GM11168 (cell line): Measurements from ENCODE around the gene SH3BP2.

Source experiments
- in situ Hi-C: fragments of 300-500 bp; cut with MboI; formaldehyde crosslinking; loops from one replicate; pipeline ENCODE4 v1.12.0; 2022; ENCODE audit warnings: low sequenced_read_pairs; ENCODE audit not compliant: unreplicated experiment

Gene SH3BP2

DNA sequence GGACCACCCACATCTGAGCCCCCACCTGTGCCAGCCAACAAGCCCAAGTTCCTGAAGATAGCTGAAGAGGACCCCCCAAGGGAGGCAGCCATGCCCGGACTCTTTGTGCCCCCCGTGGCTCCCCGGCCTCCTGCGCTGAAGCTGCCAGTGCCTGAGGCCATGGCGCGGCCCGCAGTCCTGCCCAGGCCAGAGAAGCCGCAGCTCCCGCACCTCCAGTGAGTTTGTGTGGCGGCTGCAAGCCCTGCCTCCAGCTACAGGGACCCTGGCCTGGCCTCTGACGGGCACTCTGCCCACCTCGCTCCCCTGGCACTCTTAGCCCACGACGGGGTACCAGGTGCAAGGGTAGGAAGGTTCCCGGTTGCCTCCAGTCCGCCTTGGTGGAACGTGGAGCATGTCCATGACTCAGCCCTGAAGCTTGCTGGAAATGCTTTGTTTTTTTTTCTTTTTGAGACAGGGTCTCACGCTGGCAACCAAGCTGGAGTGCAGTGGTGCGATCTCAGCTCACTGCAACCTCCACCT is 37.1 kb downstream of the SH3BP2 start:
- in situ Hi-C loops, result no loop called here

DNA sequence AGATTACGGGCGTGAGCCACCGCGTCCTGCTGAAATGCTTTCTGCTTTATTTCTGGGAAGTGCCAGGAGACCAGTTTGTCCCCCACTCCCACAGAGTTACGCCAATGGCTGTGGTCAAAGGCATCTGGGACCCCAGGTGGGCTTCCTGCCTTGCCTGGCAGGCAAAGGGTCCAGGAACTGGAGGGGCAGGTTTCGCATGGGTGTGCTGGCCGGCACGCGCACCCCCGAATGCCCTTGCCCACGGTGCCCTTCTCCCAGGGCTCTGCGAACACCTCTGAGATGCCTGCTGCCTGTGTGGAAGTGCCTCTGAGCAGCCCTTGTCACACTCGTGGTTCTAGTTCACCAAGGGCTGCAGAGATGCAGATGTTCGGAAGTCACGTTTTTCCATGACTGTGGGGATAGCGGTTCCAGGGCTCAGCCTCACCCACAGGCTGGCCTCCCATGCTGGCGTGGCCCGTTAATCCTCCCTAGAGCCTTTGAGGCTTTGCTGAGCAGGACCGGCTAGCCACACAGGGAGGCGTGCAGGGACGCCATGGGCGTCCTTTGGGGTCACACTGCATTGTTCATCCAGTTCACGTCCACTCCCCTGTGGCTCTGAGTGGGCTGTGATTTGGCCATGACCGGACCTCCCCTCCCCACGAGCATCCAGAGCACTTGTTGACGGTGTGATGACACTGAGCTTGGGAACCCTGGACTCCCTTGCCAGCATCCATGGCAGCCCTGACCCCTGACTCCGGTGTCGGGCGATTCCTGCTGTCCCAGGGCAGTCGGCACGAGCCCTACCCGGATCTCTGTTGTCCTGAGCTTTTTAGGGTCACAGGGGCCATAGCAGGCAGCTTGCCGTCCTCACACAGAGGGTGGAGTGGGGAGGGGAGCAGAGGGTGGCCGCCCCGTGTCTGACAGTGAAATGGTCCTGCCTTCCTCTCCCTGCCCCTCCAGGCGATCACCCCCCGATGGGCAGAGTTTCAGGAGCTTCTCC is 38.0 kb downstream of the SH3BP2 start:
- in situ Hi-C loops, result no loop called here

DNA sequence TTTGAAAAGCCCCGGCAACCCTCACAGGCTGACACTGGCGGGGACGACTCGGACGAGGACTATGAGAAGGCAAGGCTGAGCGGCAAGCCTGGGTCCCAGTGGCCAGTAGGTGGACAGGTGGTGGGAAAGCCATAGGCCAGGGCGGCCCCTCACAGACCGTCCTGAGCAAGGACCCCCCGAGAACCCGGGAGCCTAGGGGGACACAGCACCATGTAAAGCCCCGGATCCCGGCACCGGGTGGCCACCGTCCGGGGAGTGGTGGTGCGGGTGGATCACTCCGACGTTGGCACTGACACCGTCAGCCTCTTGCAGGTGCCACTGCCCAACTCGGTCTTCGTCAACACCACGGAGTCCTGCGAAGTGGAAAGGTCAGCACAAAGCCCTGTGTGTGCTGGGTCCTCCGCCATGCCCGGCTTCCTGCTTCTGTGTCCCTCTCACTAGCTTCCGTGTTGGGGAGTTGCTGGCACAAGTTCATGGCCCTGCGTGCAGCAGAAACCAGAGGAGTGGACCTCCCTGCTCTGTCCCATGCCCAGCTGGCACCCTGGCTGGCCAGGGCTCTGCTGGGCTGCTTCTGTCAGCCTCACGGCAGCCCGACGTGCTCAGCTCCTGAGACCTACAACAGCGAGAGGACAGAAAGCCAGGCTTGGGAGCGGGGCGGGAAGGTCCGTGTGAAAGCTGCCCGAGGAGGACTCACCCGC is 38.9 kb downstream of the SH3BP2 start:
- in situ Hi-C loops, result no loop called here

DNA sequence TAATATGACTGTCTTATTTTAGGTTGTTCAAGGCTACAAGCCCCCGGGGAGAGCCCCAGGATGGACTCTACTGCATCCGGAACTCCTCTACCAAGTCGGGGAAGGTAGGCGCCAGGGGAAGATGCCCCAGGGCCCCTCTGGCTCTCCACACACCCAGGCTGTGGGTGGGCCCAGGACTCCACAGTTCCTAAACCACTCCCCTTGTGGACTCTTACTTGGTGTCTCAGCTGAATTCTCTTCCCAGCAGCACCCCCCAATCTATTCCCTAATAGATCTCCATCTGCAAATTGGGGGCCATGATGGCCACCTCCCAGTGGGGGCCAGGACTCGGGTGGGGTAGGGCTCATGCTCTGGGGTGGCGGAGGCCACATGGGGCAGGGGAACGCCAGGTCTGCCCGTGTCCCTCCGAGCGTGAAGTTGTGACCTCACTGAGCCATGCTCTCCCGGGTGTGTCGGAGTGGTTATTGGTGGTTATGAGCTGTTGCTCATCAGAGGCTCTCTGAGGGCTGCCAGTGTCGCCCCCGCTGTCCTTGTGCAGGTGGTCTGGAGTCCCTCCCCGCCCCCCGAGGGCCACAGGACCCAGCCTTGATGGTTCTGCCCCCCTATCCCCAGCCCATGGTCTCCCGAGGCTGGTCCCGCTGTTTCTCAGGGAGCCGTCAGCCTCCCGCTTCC is 39.6 kb downstream of the SH3BP2 start:
- in situ Hi-C loops, result no loop called here

DNA sequence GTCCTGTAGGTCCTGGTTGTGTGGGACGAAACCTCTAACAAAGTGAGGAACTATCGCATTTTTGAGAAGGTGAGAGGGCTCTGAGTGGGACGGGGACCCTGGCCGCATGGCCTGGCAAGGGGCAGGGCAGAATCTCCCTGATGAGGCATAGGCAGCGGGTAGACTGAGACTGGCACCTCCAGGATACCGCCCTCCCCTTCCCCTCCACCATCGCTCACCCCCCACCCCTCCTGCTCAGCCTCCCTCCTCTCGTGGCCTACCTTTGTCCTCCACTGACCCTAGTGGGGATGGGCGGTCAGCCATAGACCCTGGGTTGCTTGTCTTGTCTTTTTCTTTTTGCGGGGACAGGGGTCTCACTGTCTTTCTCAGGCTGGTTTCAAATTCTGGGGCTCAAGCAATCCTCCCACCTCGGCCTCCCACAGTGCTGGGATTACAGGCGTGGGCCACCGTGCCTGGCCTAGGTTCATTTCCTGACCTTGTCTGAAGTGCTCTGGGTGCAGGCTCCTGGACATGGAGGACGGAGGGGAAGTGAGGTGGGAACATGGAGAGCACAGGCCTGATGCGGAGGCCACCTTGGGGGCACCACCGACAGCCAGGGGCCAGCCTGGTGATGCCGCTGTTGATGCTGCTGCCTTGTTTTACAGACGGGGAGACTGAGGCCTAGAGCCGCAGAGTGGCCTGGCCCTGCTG is 40.2 kb downstream of the SH3BP2 start:
- in situ Hi-C loops, result no loop called here

DNA sequence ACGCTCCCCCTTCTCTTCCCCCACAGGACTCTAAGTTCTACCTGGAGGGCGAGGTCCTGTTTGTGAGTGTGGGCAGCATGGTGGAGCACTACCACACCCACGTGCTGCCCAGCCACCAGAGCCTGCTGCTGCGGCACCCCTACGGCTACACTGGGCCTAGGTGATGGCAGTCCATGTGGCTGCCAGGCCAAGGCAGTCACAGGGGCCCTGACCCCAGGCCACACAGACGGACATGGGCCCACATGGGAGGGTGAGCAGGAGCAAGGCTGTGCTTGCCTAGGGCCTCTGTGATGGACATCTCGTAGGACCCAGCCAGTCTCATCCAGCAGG is 40.8 kb downstream of the SH3BP2 start:
- in situ Hi-C loops, result no loop called here

DNA sequence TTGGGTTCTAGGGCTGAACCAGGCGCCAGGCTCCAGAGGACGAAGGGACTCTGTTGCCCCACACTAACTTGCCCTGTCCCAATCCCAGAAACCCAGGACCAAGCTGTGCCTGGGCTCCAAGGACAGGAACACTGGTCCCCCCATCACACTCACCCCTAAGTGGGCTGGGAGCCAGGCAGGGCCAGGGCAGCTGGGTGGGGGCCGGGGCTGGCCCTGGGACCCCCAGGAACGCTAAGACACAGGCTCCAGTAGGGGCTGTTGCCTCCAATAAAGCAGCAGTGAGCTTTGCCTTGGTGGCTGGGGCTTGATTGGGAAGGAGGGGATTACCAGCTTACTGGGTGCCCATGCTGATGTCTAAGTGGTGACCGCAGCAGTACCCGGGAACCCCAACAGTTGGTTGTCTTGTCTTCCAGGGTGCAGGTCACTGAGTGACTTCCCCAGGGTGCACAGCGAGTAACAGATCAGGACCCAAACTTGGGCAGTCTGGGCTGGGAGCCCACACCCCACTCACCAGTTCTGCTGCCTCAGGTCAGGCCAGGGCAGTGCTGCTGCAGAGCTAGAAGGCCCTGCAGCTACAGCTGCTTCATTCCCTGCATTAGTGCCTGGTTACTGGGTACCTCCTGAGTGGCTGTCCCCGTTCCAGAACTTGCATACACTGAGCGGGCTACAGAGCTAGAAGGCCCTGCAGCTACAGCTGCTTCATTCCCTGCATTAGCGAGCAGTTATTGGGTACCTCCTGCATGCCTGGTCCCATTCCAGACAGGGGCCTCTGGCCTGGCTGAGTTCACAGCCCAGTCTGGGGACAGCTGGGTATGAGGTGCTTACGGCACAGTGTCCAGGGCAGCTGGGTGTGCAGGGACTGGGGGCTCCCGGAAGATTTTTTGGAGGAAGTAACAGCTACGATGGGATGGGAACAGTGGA is 41.4 kb downstream of the SH3BP2 start:
- in situ Hi-C loops, result no loop called here

DNA sequence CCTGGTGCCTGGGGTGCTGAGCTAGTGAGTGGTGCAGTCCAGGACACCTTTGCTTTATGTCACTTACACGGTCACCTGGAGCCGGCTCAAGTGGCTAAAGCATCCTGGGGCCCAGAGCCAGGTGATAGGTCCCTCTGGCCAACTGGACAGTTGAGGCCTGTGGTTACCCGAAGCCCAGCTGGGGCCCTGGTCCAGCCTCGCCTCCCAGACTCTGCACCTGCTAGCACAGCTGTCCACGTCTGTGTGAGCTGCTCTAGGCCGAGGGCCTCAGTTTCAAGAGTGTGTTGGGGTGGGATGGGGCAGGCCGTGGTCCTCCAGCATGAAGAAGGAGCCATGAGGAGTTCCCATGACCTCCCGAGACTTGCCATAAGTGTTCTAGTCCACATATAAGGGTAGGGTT is 43.1 kb downstream of the SH3BP2 start:
- in situ Hi-C loops, result no loop called here

DNA sequence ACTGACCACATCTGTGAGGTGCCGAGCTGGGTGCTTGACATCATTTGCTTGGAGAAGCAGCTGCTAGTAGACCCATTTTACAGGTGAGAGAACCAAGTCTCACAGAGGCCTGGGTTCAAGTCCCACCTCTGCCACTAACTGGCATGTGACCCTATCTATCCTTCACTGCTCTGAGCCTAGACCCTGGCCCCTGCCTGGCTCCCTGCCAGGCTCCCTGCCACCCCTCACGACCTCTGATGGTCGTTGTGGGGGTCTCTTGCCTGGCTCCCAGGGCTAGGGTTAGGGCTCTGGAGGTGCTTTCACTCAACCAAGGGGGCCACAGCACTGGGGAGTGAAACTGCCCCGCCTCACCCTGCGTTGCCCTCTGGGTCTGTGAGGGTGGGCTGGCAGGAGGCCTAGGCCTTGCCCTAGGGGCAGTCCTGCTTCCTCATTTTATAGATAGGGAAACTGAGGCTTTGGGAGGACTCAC is 43.5 kb downstream of the SH3BP2 start:
- in situ Hi-C loops, result no loop called here

DNA sequence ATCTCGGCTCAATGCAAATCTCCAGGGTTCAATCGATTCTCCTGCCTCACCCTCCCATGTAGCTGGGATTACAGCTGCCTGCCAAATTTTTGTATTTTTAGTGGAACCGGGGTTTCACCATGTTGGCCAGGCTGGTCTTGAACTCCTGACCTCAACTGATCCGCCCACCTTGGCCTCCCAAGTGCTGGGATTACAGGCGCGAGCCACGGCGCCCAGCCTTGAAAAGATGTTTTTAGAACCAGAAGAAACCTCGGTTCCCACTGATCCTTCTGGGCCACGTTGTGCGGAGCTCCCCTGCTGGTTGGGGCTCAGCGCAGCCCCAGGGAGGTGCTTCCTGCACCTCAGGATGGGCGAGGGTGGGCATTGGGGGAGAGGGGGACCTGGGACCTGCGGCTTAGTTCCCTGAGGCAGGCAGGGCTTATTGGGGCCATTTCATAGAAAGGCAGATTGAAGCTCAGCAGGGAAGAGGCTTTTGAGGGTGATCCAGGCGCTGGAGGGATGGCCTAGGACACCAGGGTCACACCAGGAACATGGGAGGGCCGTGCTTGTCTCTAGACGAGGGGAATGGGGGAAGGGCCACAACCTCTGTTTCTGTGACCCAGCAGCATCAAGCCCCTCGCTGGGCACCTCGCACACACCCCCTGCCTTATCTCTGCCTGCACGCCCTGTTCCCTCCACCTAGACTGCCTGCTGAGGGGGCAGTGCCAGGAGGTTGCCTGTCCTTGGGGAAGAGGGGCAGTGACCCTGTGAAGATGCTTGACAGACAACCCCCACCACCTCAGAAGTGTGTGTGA is 44.4 kb downstream of the SH3BP2 start:
- in situ Hi-C loops, result no loop called here

DNA sequence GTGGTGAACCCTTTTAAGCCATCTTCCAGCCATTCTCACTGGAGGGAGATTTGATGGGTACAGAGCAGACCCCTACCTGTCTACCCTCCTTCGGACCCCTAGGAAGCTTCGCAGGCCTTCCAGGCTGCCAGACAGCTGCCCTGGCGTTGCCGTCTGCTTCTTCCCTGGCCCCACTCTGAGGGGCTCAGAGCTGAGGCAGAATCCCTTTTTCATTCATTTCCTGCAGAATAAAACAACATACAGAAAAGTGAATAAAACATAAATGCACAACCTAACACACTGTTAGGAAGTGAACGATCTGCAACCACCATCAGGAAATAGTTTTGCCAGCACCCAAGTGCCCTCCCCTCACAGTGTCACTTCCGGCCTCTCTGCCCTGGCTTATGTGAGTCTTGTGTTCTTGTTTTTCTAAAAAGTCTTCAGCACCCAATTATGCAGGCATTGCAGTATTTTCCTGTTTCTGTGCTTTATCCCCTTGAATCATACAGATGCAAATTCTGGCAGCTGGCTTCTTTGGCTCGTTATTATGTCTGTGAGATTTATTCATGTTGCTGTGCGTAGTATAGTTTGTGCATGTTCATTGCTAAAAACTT is 45.1 kb downstream of the SH3BP2 start:
- in situ Hi-C loops, result no loop called here

DNA sequence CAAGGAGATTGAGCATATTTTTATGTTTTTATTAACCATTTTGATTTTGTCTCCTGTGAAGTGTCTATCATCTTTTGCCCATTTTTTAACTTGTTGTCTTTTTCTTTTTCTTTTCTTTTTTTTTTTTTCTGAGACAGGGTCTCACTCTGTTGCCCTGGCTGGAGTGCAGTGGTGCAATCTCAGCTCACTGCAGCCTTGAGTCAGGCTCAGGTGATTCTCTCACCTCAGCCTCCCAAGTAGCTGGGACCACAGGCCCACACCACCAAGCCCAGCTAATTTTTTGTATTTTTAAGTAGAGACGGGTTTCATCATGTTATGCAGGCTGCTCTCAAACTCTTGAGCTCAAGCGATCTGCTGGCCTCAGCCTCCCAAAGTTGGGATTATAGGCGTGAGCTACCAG is 46.2 kb downstream of the SH3BP2 start:
- in situ Hi-C loops, result no loop called here

DNA sequence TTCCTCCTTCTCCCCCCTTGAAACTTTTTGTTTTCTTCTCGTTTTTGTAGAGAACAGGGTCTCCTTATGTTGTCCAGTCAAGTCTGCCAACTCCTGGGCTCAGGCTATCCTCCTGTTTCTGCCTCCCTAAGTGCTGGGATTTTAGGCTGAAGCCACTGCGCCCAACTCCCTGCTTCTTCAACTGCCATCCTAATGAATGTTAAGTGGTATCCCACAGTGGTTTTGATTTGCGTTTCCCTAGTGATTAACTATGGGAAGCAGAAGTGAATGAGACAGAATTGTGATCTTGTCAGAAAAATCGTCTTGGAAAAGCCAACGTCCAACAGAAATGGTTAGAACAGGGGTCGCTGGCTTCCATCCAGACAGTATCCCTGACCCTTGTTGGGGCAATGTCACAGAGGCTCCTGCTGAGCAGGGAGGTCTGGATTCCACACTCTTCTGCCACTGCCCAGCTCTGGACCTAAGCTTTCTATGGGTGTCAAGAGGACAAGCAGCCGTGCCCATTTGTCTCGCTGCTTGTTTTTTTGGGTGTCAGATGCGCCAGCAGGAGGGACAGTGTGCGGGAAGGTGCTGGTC is 49.9 kb downstream of the SH3BP2 start:
- in situ Hi-C loops, result no loop called here

DNA sequence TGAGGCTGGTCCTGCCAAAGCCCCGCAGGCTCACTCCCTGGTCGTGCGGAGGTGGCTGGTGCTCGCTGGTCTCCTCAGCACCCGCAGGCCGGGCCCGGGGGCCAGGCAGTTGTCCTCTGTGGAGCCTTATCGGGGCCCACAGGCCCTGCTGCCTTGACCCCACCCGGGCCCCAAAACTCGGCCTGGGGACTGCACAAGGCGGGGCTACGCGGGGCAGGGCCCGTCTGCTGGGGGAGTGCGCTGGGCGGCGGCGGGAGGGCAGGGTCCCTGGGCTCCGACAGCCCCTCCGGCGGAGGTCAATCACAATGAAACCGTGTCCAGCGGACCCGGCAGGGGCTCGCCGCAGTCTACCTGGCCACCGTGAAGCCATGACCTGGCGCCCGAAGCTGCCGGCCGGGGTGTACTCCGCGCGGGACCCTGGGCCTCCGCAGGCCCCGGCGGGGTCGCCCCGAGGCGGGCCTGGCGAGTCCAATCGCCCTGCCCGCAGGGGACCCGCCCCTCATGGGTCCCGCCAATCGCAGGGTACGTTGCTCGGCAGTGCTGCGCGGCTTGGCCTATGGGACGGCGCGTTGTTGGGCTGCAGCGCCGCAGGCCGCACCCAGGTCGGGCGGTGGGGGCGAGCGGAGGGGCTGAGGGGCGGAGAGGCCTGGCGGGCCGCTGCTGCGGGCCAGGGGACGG is 50.5 kb downstream of the SH3BP2 start, which contains the start of gene ADD1:
Gene ADD1, plus strand, starts transcription at position 582 of the 678 bp plus-strand sequence. CDS start 32,072 bp downstream, outside the sequence.
- in situ Hi-C loops, result no loop called here

DNA sequence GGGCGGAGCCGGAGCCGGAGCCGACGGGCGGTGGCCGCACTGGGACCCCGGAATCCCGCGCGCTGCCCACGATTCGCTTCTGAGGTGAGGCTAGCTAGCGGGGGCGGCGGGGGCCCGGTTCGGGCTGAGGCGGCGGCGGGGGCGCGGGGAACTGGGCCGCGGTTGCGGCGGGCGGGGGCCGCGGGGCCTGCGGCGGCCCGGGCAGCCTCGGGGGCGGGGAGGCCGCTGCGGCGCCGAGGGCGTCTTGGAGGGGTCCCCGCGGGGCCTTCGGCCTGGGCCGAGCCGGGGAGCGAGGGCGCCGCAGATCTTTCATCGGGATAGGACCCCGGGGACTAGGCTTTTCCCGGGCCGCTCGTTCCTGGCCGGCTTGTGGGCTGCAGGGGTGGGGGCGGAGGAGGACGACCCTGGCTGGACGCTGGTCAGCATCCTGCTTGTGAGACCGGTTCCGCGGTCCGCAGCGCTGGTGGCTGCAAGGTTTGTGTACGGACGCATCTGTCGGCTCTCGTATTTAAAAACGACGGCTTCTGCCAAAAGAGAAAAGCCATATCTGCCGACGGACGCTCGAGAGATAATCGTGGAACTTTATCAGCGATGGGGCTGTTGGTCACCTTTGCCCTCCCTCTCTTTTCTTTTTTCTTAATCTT is 51.2 kb downstream of the SH3BP2 start:
- in situ Hi-C loops, result no loop called here

DNA sequence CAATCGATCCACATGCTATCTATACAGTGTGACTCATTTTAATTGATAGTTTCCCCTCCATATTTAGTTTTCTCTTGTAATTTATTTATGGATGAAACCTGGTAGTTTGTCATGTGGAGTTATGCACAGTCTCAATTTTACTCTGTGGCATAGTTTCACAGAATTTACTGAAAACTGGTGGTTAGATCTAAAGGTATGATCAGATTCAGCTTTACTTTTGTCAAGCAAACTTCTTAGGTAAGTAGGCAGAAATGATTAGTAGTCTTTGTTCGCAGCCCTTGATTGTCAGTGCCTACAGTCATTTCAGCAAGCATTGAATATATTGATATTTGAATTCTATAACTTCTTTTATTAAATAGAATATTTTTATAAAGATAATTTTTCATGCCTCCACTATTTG is 53.3 kb downstream of the SH3BP2 start:
- in situ Hi-C loops, result no loop called here
